Vagina (tissue), 2 donors: ENCODE data around the gene CLASP2. TPM values are rescaled to one million over a fixed set of nuclear protein-coding genes. Genes with fewer than 3 reads are reported as not detected.

ENCODE experiments used
- DNase-seq, 2 donors: peaks; one replicate each; pipeline ENCODE4 v3.0.0-alpha.2; 2017; ENCODE audit errors: extremely low spot score in 2 of 2
- H3K27ac ChIP-seq: fragments of 200-600 bp; sonication (generic); one replicate; pipeline ENCODE4 v1.5.1; 2019
- H3K27me3 ChIP-seq: fragments of 200-600 bp; sonication (generic); one replicate; pipeline ENCODE4 v1.5.1; 2019
- H3K36me3 ChIP-seq, 2 donors: fragments of 200-600 bp; sonication (generic); one replicate each; pipeline ENCODE4 v1.5.1; 2017 to 2019
- H3K4me1 ChIP-seq: fragments of 200-600 bp; sonication (generic); one replicate; pipeline ENCODE4 v1.5.1; 2019
- H3K4me3 ChIP-seq, 2 donors: fragments of 200-600 bp; sonication (generic); 1 replicate in 1 of 2; 2 replicates in 1 of 2; pipeline ENCODE4 v1.5.1; 2016 to 2019
- H3K9me3 ChIP-seq: fragments of 200-600 bp; sonication (generic); one replicate; pipeline ENCODE4 v1.5.1; 2019
- POLR2A ChIP-seq, 2 donors: fragments of 450-650 bp; IDR thresholded peaks; one replicate each; pipeline ENCODE4 v1.6.1; 2017; ENCODE audit warnings: antibody characterized with exemption in 2 of 2, mild to moderate bottlenecking in 2 of 2, moderate library complexity in 2 of 2
- POLR2AphosphoS5 ChIP-seq, 2 donors: sonication (generic); formaldehyde crosslinking; IDR thresholded peaks; one replicate each; pipeline ENCODE4 v1.9.0; 2017; ENCODE audit warnings: antibody characterized with exemption in 2 of 2, mild to moderate bottlenecking in 2 of 2, low read depth in 1 of 2; ENCODE audit not compliant: insufficient read depth in 1 of 2
- intact Hi-C: fragments of 100-400 bp; cut with DNase I; formaldehyde crosslinking; loops from one replicate; pipeline ENCODE4 v1.15.1; 2023
- total RNA-seq: library from RNA; depleted of rRNA; stranded (reverse); fragments of >200 nt; gene quantifications from one replicate; pipeline ENCODE4 v1.2.3, GENCODE V29; 2016
- TF ChIP-seq, protein P1 (sequence below), 3 experiments: fragments of 450-650 bp in 2 of 3; fragments of 200-600 bp in 1 of 3; sonication (generic) in 1 of 3; IDR thresholded peaks; one replicate each; pipeline ENCODE4 v1.5.1; 2017 to 2019; ENCODE audit warnings: antibody characterized with exemption in 3 of 3, mild to moderate bottlenecking in 2 of 3, moderate library complexity in 2 of 3

Gene CLASP2
- total RNA-seq, 1 donor from 2014 or later, result 69.5 TPM

DNA sequence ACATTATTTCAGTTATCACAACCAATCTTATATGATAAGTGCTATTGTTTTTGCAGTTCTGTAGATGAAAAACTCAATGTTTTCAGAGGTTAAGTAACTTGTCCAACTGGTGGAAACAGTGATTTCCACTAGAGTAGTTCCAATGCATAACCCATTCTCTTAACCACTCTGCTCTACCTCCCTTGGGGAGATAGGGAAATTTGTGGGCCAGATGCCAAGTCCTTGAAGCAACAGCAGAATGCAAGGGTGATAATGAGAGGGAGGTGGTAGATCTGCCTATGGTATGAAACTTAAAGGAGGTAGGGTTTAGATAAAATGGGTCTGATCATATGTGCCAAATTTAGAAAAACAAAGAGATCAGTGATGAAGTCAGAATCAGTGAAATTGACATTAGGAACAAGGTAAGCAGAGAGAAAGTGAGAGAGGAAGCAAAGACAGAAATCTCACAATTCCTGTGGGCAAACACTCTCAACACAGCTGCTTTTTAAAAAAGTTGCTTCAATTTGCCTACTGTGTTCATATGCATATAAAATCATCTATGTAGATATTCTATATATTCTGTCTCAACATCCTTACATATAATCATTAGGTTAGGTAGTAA, 227.3 kb downstream of the CLASP2 start:
- Histone ChIP-seq H3K27me3 (no peaks in the 10 kb centered on the region), H3K4me1 (no peaks in the 10 kb centered on the region), H3K27ac (no peak overlapping the region), H3K36me3 (no peaks in the 10 kb centered on the region), H3K9me3 (no peaks in the 10 kb centered on the region), H3K4me3 (no peak overlapping the region)
- intact Hi-C loops, result no loop called here
- DNase-seq, result no peak
- TF ChIP-seq, protein P1, sequence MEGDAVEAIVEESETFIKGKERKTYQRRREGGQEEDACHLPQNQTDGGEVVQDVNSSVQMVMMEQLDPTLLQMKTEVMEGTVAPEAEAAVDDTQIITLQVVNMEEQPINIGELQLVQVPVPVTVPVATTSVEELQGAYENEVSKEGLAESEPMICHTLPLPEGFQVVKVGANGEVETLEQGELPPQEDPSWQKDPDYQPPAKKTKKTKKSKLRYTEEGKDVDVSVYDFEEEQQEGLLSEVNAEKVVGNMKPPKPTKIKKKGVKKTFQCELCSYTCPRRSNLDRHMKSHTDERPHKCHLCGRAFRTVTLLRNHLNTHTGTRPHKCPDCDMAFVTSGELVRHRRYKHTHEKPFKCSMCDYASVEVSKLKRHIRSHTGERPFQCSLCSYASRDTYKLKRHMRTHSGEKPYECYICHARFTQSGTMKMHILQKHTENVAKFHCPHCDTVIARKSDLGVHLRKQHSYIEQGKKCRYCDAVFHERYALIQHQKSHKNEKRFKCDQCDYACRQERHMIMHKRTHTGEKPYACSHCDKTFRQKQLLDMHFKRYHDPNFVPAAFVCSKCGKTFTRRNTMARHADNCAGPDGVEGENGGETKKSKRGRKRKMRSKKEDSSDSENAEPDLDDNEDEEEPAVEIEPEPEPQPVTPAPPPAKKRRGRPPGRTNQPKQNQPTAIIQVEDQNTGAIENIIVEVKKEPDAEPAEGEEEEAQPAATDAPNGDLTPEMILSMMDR (IDR thresholded peaks at IDR 0.05), result no peak
- TF ChIP-seq POLR2A (IDR thresholded peaks at IDR 0.05) (no peak), POLR2AphosphoS5 (IDR thresholded peaks at IDR 0.05; ENCODE audit: insufficient read depth in 1 of 2, low read depth in 1 of 2) (no peak)

DNA sequence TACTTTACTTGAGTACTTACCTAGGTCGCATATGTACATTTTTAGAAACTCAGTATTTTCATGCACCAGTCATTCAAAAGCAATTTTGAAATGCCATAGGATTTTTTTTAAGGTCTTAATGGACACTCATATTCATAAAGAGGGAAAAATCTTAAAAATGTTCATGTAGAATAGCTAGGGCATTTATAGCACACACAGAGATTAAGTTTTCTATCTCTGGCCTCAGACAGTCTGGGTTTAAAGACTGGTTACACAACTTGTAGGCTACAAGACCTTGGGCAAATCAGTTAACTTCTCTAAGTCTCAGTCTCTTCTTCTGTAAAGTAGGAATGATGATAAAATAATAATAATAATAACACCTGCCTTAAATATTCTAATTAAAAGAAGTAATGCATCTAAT, 229.4 kb downstream of the CLASP2 start:
- DNase-seq, result no peak
- no peaks in the 10 kb centered on the region for H3K27me3 ChIP-seq
- H3K9me3 ChIP-seq, result no peaks in the 10 kb centered on the region
- H3K4me1 ChIP-seq, result no peaks in the 10 kb centered on the region
- no peak overlapping the region for H3K4me3 ChIP-seq
- TF ChIP-seq, protein P1 (IDR thresholded peaks at IDR 0.05), result no peak
- TF ChIP-seq POLR2A (IDR thresholded peaks at IDR 0.05) (no peak), POLR2AphosphoS5 (IDR thresholded peaks at IDR 0.05; ENCODE audit: insufficient read depth in 1 of 2, low read depth in 1 of 2) (no peak)
- intact Hi-C loops, result no loop called here
- no peaks in the 10 kb centered on the region for H3K36me3 ChIP-seq
- no peak overlapping the region for H3K27ac ChIP-seq

DNA sequence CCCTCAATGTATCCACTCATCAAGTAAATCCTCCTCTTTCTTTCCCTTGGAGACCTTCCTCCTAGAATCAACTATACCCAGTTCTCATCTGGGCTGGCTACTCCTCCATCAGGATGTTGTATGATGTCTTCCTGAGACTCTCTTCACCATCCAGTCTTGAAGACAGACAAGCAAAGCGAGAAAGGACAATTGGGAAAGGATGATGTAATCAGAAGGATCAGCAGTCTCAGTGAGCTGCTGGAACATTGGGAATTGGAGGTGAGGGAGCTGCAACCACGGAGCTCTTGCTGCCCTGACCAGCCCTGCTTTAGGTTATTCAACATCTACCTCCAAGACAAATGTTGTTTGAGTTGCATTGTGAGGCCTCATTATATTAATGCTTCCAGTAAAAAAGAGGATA, 229.8 kb downstream of the CLASP2 start:
- DNase-seq, result no peak
- TF ChIP-seq POLR2A (IDR thresholded peaks at IDR 0.05), result no peak
- TF ChIP-seq, protein P1 (IDR thresholded peaks at IDR 0.05), result no peak
- TF ChIP-seq POLR2AphosphoS5 (IDR thresholded peaks at IDR 0.05; ENCODE audit: insufficient read depth in 1 of 2, low read depth in 1 of 2), result no peak
- Histone ChIP-seq H3K9me3 (no peaks in the 10 kb centered on the region), H3K27me3 (no peaks in the 10 kb centered on the region), H3K36me3 (no peaks in the 10 kb centered on the region), H3K27ac (no peak overlapping the region), H3K4me3 (no peak overlapping the region), H3K4me1 (peaks cover under 1% of the 10 kb centered on the region)
- intact Hi-C loops, result no loop called here

DNA sequence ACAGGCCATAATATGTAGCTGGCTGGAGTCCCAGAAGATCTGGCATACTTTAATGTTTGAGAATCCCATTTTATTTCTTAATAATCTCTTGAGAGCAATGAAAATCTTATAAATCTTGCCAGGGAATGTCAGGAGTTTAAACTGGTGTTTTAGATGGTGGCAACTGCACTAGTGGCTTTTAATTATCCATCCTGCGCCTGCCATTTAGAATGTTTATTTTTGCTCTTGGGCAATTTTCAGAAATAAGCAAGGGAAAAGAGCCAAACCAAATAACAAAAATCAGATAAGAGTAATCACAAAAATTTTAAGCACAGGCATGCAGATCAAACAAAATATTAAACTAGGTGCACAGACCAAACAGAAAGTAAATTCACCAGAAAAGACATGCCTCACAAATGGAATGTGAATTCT, 235.9 kb downstream of the CLASP2 start:
- no peaks in the 10 kb centered on the region for H3K36me3 ChIP-seq
- H3K9me3 ChIP-seq, result no peaks in the 10 kb centered on the region
- intact Hi-C loops, result no loop called here
- TF ChIP-seq, protein P1 (IDR thresholded peaks at IDR 0.05), result no peak
- TF ChIP-seq POLR2AphosphoS5 (IDR thresholded peaks at IDR 0.05; ENCODE audit: insufficient read depth in 1 of 2, low read depth in 1 of 2) (no peak), POLR2A (IDR thresholded peaks at IDR 0.05) (no peak)
- no peak overlapping the region for H3K27ac ChIP-seq
- no peaks in the 10 kb centered on the region for H3K27me3 ChIP-seq
- no peak overlapping the region for H3K4me3 ChIP-seq
- peaks cover 11% of the 10 kb centered on the region for H3K4me1 ChIP-seq
- DNase-seq, result no peak

DNA sequence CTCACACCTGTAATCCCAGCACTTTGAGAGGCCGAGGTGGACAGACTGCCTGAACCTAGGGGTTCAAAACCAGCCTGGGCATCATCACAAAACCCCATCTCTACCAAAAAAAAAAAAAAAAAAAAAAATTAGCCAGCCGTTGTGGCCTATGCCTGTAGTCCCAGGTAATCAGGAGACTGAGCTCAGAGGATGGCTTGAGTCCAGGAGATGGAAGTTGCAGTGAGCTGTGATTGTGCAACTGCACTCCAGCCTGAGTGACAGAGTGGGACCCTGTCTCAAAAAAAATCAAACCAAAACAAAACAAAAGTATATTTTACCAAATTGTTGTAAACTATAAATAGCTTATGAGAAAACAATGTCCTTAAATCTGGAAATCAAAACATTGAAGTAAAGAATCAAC, 243.2 kb downstream of the CLASP2 start:
- H3K4me3 ChIP-seq, result no peak overlapping the region
- H3K27ac ChIP-seq, result no peak overlapping the region
- no peaks in the 10 kb centered on the region for H3K4me1 ChIP-seq
- no peaks in the 10 kb centered on the region for H3K9me3 ChIP-seq
- intact Hi-C loops, result no loop called here
- no peaks in the 10 kb centered on the region for H3K27me3 ChIP-seq
- H3K36me3 ChIP-seq, result no peaks in the 10 kb centered on the region
- TF ChIP-seq POLR2A (IDR thresholded peaks at IDR 0.05), result no peak
- no peak for TF ChIP-seq POLR2AphosphoS5 (IDR thresholded peaks at IDR 0.05; ENCODE audit: insufficient read depth in 1 of 2, low read depth in 1 of 2)
- TF ChIP-seq, protein P1 (IDR thresholded peaks at IDR 0.05), result no peak
- no peak for DNase-seq
